ENCODE measurements around the gene DLK1. TPM values are rescaled to one million over a fixed set of nuclear protein-coding genes. Genes with fewer than 3 reads are reported as not detected.

Gene DLK1
- total and polyA plus RNA-seq, 2 of the 13 experiments (the other 11 are each of a cell fraction or from before 2014, with no cell fraction given) = 95.5 to 312 TPM

DNA sequence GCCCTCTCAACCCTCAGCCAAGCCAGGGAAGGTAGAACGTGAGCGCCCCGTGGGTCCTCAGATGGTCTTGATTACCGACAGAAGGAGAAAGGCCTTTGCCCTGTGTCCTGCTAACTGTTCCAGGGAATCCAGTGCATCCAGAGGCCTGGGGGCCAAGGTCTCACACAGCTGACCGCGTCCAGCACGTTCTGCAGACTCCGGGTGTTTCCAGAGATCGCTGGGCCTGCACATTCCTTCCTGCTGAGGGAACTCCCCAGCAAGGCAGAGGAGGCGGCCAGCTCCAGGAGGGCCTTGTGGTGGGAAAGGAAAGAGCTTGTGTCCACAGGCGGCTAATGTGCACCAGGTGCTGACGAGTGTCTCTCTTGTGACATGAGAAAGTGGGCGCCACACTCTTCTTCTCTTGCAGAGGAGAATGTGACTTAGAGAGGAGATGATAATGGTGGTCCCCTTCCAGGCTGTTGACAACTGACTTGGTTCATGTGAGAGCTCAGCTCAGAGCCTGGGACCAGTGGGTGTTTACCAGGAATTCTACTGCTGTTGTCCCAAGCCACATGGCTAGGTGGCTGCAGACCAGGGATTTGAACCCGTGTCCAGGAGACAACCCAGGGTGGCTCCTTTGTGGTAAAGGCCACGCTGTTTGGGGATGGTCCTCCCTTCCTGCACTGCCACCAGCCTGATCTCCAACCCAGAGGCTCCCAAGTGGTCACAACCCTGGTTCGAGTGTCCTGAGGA is 46.8 kb upstream of the DLK1 start (continued):
- TF ChIP-seq, protein P1, sequence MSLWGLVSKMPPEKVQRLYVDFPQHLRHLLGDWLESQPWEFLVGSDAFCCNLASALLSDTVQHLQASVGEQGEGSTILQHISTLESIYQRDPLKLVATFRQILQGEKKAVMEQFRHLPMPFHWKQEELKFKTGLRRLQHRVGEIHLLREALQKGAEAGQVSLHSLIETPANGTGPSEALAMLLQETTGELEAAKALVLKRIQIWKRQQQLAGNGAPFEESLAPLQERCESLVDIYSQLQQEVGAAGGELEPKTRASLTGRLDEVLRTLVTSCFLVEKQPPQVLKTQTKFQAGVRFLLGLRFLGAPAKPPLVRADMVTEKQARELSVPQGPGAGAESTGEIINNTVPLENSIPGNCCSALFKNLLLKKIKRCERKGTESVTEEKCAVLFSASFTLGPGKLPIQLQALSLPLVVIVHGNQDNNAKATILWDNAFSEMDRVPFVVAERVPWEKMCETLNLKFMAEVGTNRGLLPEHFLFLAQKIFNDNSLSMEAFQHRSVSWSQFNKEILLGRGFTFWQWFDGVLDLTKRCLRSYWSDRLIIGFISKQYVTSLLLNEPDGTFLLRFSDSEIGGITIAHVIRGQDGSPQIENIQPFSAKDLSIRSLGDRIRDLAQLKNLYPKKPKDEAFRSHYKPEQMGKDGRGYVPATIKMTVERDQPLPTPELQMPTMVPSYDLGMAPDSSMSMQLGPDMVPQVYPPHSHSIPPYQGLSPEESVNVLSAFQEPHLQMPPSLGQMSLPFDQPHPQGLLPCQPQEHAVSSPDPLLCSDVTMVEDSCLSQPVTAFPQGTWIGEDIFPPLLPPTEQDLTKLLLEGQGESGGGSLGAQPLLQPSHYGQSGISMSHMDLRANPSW (CRISPR knock-in tag; IDR thresholded peaks at IDR 0.05; ENCODE audit: borderline replicate concordance) = 0 out of 2 replicates have a peak, but pooled peaks have one; percentile 55
- TF ChIP-seq MLLT10 (CRISPR knock-in tag; IDR thresholded peaks at IDR 0.05) (no peak), ARNTL (CRISPR knock-in tag; IDR thresholded peaks at IDR 0.05) (peak; percentile 91), MXD4 (CRISPR knock-in tag; IDR thresholded peaks at IDR 0.05) (no peak; the same call in 1 of the 2 replicates), ZBTB20 (CRISPR knock-in tag; IDR thresholded peaks at IDR 0.05; ENCODE audit: borderline replicate concordance, low read depth) (peak; percentile 88; the same call in 1 of the 2 replicates), YY1 (IDR thresholded peaks at IDR 0.05; ENCODE audit: insufficient read depth, insufficient replicate concordance, low read depth, low read length) (peak; percentile 50), HDAC2 (CRISPR knock-in tag; IDR thresholded peaks at IDR 0.05) (peak; percentile 96), ZNF746 (CRISPR knock-in tag; IDR thresholded peaks at IDR 0.05) (peak; percentile 74; the same call in 1 of the 2 replicates), MAFG (CRISPR knock-in tag; IDR thresholded peaks at IDR 0.05) (no peak), SNRNP70 (IDR thresholded peaks at IDR 0.05; ENCODE audit: low read depth, low read length) (no peak), SETDB1 (CRISPR knock-in tag; IDR thresholded peaks at IDR 0.05; ENCODE audit: borderline replicate concordance) (no peak)
- TF ChIP-seq, protein P2, sequence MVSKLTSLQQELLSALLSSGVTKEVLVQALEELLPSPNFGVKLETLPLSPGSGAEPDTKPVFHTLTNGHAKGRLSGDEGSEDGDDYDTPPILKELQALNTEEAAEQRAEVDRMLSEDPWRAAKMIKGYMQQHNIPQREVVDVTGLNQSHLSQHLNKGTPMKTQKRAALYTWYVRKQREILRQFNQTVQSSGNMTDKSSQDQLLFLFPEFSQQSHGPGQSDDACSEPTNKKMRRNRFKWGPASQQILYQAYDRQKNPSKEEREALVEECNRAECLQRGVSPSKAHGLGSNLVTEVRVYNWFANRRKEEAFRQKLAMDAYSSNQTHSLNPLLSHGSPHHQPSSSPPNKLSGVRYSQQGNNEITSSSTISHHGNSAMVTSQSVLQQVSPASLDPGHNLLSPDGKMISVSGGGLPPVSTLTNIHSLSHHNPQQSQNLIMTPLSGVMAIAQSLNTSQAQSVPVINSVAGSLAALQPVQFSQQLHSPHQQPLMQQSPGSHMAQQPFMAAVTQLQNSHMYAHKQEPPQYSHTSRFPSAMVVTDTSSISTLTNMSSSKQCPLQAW (CRISPR knock-in tag; IDR thresholded peaks at IDR 0.05) = peak; percentile 97
